OCI-LY1 (cell line): ENCODE measurements around the gene NIPAL3.

Source experiments
- H2AFZ ChIP-seq: fragments of 200-600 bp; sonication (generic), shearing (Covaris generic); 2 replicates; pipeline ENCODE4 v1.6.0; 2014; ENCODE audit warnings: antibody characterized with exemption, mild to moderate bottlenecking, low read length
- H3F3A ChIP-seq: fragments of 200-600 bp; sonication (generic), shearing (Covaris generic); 2 replicates; pipeline ENCODE4 v1.6.0; 2014; ENCODE audit warnings: mild to moderate bottlenecking, antibody characterized with exemption, low read length, moderate library complexity; ENCODE audit not compliant: insufficient read depth
- H3K27ac ChIP-seq: fragments of 200-600 bp; sonication (generic); 2 replicates; pipeline ENCODE4 v1.5.1; 2014; ENCODE audit warnings: low read length, mixed run types, mild to moderate bottlenecking, low read depth; ENCODE audit not compliant: poor library complexity, severe bottlenecking
- H3K27me3 ChIP-seq: fragments of 200-600 bp; sonication (generic); 2 replicates; pipeline ENCODE4 v1.6.0; 2014; ENCODE audit warnings: antibody characterized with exemption, mild to moderate bottlenecking, low read length, moderate library complexity; ENCODE audit not compliant: insufficient read depth
- H3K36me3 ChIP-seq: fragments of 200-600 bp; sonication (generic); 2 replicates; pipeline ENCODE4 v1.6.1; 2014; ENCODE audit warnings: mild to moderate bottlenecking, antibody characterized with exemption, low read length, moderate library complexity, mixed read lengths; ENCODE audit not compliant: insufficient read depth
- H3K4me1 ChIP-seq: fragments of 200-600 bp; sonication (generic); 2 replicates; pipeline ENCODE4 v1.5.1; 2014; ENCODE audit warnings: mild to moderate bottlenecking, low read length, moderate library complexity; ENCODE audit not compliant: insufficient read depth, severe bottlenecking
- H3K4me2 ChIP-seq: fragments of 200-600 bp; sonication (generic), shearing (Covaris generic); 2 replicates; pipeline ENCODE4 v1.6.1; 2014; ENCODE audit warnings: low read length
- H3K4me3 ChIP-seq: fragments of 200-600 bp; sonication (generic); 2 replicates; pipeline ENCODE4 v1.5.1; 2014; ENCODE audit warnings: low read length, low read depth, mild to moderate bottlenecking, mixed read lengths; ENCODE audit not compliant: poor library complexity, severe bottlenecking
- H3K79me2 ChIP-seq: fragments of 200-600 bp; shearing (Covaris generic); 2 replicates; pipeline ENCODE4 v1.6.1; 2016; ENCODE audit warnings: mixed run types, low read length, mixed read lengths; ENCODE audit not compliant: insufficient read depth
- H3K9ac ChIP-seq: fragments of 200-600 bp; sonication (generic), shearing (Covaris generic); 2 replicates; pipeline ENCODE4 v1.6.1; 2014; ENCODE audit warnings: mild to moderate bottlenecking, low read length, mixed read lengths
- H3K9me2 ChIP-seq: fragments of 200-600 bp; sonication (generic), shearing (Covaris generic); 2 replicates; pipeline ENCODE4 v1.6.1; 2014; ENCODE audit warnings: low read depth, mild to moderate bottlenecking, low read length, mixed read lengths
- H3K9me3 ChIP-seq: fragments of 200-600 bp; shearing (Covaris generic); 2 replicates; pipeline ENCODE4 v1.6.1; 2014; ENCODE audit warnings: low read length, mixed read lengths
- H4K20me1 ChIP-seq: fragments of 200-600 bp; sonication (generic), shearing (Covaris generic); 2 replicates; pipeline ENCODE4 v1.6.0; 2016; ENCODE audit warnings: mild to moderate bottlenecking, low read length; ENCODE audit not compliant: insufficient read depth
- CTCF ChIP-seq: fragments of 200-600 bp; sonication (generic), shearing (Covaris generic); IDR thresholded peaks from 2 replicates; pipeline ENCODE4 v1.5.1; 2017; ENCODE audit warnings: mild to moderate bottlenecking, antibody characterized with exemption, low read length, moderate library complexity, mixed read lengths
- EZH2 ChIP-seq: fragments of 200-600 bp; sonication (generic), shearing (Covaris generic); IDR thresholded peaks from 2 replicates; pipeline ENCODE4 v1.8.0; 2017; ENCODE audit warnings: borderline replicate concordance, mixed run types, mild to moderate bottlenecking, antibody characterized with exemption, low read length, moderate library complexity, mixed read lengths

NIPAL3 gene

DNA sequence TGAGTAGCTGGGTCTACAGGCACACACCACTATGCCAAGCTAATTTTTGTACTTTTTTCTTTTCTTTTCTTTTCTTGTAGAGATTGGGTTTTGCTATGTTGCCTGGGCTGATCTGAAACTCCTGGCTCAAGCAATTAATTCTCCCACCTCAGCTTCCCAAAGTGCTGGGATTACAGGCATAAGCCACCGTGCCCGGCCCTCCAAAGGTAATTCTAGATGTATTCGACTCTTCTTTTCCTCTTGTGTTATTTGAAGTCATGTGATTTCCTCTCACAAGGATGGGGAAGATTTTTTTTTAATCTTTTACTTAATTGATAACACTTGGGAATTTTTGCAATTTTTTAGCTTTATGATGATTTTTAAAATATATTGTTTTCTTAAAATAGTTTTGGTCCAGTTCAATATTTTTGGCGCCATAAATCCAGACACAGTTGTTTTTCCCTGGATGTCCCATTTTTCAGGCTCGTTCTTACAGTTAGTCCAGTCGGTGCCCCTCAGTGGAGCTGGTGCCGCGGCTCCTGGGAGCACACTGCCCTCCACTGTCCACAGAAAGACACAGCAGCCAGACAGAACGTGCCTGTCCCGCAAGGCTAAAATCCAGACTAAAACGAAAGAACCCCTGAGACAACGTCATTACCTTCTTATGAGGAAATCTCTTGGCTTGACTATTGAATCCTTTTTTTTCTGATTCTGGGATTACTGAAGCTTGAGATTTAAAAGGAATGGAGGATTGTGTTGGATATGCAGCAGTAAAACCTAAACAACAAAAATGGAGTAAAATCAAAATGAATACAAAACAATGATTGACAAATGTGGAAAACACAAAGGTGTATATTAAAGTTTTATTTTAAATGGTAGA lies 24.4 kb upstream of the NIPAL3 start:
- Histone ChIP-seq H2AFZ (no peak overlapping the region), H3K9me3 (no peaks in the 10 kb centered on the region), H4K20me1 (no peaks in the 10 kb centered on the region), H3K27me3 (no peaks in the 10 kb centered on the region), H3F3A (no peaks in the 10 kb centered on the region), H3K27ac (peak overlapping the region; percentile 89), H3K36me3 (no peaks in the 10 kb centered on the region; the same call in 1 of the 2 replicates), H3K4me2 (peak overlapping the region; percentile 62), H3K4me3 (peak overlapping the region; percentile 11), H3K9ac (peak overlapping the region; percentile 51; the same call in 1 of the 2 replicates), H3K9me2 (no peaks in the 10 kb centered on the region), H3K79me2 (no peaks in the 10 kb centered on the region), H3K4me1 (peaks cover 49% of the 10 kb centered on the region)
- no peak for TF ChIP-seq EZH2
- TF ChIP-seq CTCF: peak; percentile 97

- Histone ChIP-seq H3K79me2 (no peaks in the 10 kb centered on the region), H3K4me1 (peaks cover 40% of the 10 kb centered on the region), H3K27ac (peak overlapping the region; percentile 89), H3K36me3 (no peaks in the 10 kb centered on the region; the same call in 1 of the 2 replicates), H3K9ac (peak overlapping the region; percentile 51; the same call in 1 of the 2 replicates), H3K9me3 (peaks cover 4% of the 10 kb centered on the region; the same call in 1 of the 2 replicates), H2AFZ (peak overlapping the region; percentile 26; the same call in 1 of the 2 replicates), H3K4me2 (peak overlapping the region; percentile 62), H3K9me2 (no peaks in the 10 kb centered on the region), H4K20me1 (no peaks in the 10 kb centered on the region), H3F3A (no peaks in the 10 kb centered on the region), H3K27me3 (no peaks in the 10 kb centered on the region), H3K4me3 (peak overlapping the region; percentile 11)
- no peak for TF ChIP-seq EZH2
- peak; percentile 97 for TF ChIP-seq CTCF
Observed at GRCh38 chr1:24391882-24392603, 23.6 kb upstream of the NIPAL3 start.

DNA sequence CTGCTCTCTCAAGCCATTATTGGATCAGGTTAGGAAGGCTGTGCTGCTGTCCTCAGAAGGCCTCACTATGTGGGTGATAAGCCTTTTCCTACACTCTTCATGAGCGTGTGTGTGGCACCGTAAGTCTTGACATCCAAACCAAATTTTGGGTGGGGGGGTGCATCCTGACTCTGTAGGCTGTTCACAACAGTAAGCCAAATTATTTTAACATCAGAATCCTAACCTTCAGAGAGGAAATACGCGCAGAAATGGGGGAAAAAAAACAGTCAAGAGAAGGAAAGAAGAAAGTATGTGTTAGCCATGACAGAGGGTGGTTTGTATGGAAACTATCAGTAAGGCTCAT lies 23.0 kb upstream of the NIPAL3 start:
- 0 out of 2 replicates have a peak, but pooled peaks have one; percentile 32 for TF ChIP-seq CTCF
- TF ChIP-seq EZH2: no peak
- Histone ChIP-seq H4K20me1 (no peaks in the 10 kb centered on the region), H3K36me3 (no peaks in the 10 kb centered on the region; the same call in 1 of the 2 replicates), H3K27me3 (no peaks in the 10 kb centered on the region), H2AFZ (no peak overlapping the region), H3K9me2 (no peaks in the 10 kb centered on the region), H3K9me3 (peaks cover 4% of the 10 kb centered on the region; the same call in 1 of the 2 replicates), H3F3A (no peaks in the 10 kb centered on the region), H3K79me2 (no peaks in the 10 kb centered on the region), H3K4me3 (no peak overlapping the region), H3K27ac (peak overlapping the region; percentile 89), H3K4me2 (peak overlapping the region; percentile 62), H3K4me1 (peaks cover 35% of the 10 kb centered on the region), H3K9ac (peak overlapping the region; percentile 14; the same call in 1 of the 2 replicates)
